Mesenchymal stem cell (in vitro differentiated cells and primary cell): ENCODE measurements around the gene CCSER1.
A peak's percentile ranks its signal among the peaks of the same experiment; 100 is the strongest.

Experiments used
- DNase-seq: peaks from one replicate; pipeline ENCODE4 v3.0.0-alpha.2; 2013
- H2AFZ ChIP-seq: one replicate; pipeline ENCODE4 v1.6.1; 2013; ENCODE audit warnings: low read depth, mild to moderate bottlenecking, control low read depth, inconsistent platforms, low read length, moderate library complexity
- H2AK5ac ChIP-seq: 2 replicates; pipeline ENCODE4 v1.6.1; 2013; ENCODE audit warnings: low read length, moderate library complexity, mild to moderate bottlenecking, inconsistent platforms; ENCODE audit not compliant: severe bottlenecking
- H2BK120ac ChIP-seq: one replicate; pipeline ENCODE4 v1.6.1; 2013; ENCODE audit warnings: low read depth, mild to moderate bottlenecking, inconsistent platforms, low read length, moderate library complexity
- H2BK12ac ChIP-seq, 2 experiments: one replicate each; pipeline ENCODE4 v1.6.1; 2013; ENCODE audit warnings: inconsistent platforms in 2 of 2, low read length in 2 of 2, mild to moderate bottlenecking in 2 of 2, moderate library complexity in 2 of 2, control low read depth in 1 of 2
- H2BK15ac ChIP-seq: one replicate; pipeline ENCODE4 v1.6.1; 2013; ENCODE audit warnings: mild to moderate bottlenecking, low read depth, inconsistent platforms; ENCODE audit not compliant: poor library complexity, severe bottlenecking
- H2BK5ac ChIP-seq: 2 replicates; pipeline ENCODE4 v1.6.1; 2013; ENCODE audit warnings: low read depth, mild to moderate bottlenecking, low read length, control low read depth, inconsistent platforms; ENCODE audit not compliant: poor library complexity, severe bottlenecking
- H3K14ac ChIP-seq, 2 experiments: one replicate each; pipeline ENCODE4 v1.6.1; 2013; ENCODE audit warnings: inconsistent platforms in 2 of 2, low read length in 2 of 2, control low read depth in 1 of 2, mild to moderate bottlenecking in 1 of 2, moderate library complexity in 1 of 2
- H3K18ac ChIP-seq, 2 experiments: one replicate each; pipeline ENCODE4 v1.6.1; 2013; ENCODE audit warnings: inconsistent platforms in 2 of 2, low read length in 2 of 2, control low read depth in 1 of 2, low read depth in 1 of 2, mild to moderate bottlenecking in 1 of 2
- H3K23ac ChIP-seq, 2 experiments: one replicate each; pipeline ENCODE4 v1.6.1; 2013; ENCODE audit warnings: inconsistent platforms in 2 of 2, low read length in 2 of 2, mild to moderate bottlenecking in 2 of 2, moderate library complexity in 2 of 2, control low read depth in 1 of 2
- H3K27ac ChIP-seq: 2 replicates; pipeline ENCODE4 v1.5.1; 2013; ENCODE audit warnings: mild to moderate bottlenecking, moderate library complexity, low read length, control low read depth, inconsistent platforms; ENCODE audit not compliant: poor library complexity, severe bottlenecking
- H3K27me3 ChIP-seq, 2 experiments: 2 replicates each; pipeline versions ENCODE4 v1.6.1 to v1.7.0; 2013; ENCODE audit warnings: low read length in 2 of 2, mild to moderate bottlenecking in 2 of 2, moderate library complexity in 2 of 2, control low read depth in 1 of 2, inconsistent platforms in 1 of 2; ENCODE audit not compliant: control insufficient read depth in 1 of 2, insufficient read depth in 1 of 2
- H3K36me3 ChIP-seq, 2 experiments: 2 replicates each; pipeline versions ENCODE4 v1.6.1 to v1.7.0; 2013; ENCODE audit warnings: low read length in 2 of 2, control low read depth in 1 of 2, inconsistent platforms in 1 of 2, low read depth in 1 of 2, mild to moderate bottlenecking in 1 of 2; ENCODE audit not compliant: insufficient read depth in 2 of 2, control insufficient read depth in 1 of 2
- H3K4ac ChIP-seq, 2 experiments: one replicate each; pipeline ENCODE4 v1.6.1; 2013; ENCODE audit warnings: inconsistent platforms in 2 of 2, low read length in 2 of 2, mild to moderate bottlenecking in 2 of 2, moderate library complexity in 2 of 2, control low read depth in 1 of 2, low read depth in 1 of 2
- H3K4me1 ChIP-seq: 2 replicates; pipeline ENCODE4 v1.6.1; 2013; ENCODE audit warnings: low read depth, low read length, control low read depth; ENCODE audit not compliant: control insufficient read depth, insufficient read depth
- H3K4me2 ChIP-seq: 2 replicates; pipeline ENCODE4 v1.6.1; 2013; ENCODE audit warnings: low read length, mild to moderate bottlenecking, inconsistent platforms; ENCODE audit not compliant: poor library complexity, severe bottlenecking
- H3K4me3 ChIP-seq, 2 experiments: 2 replicates each; pipeline versions ENCODE4 v1.5.1 to v1.7.0; 2013; ENCODE audit warnings: low read length in 2 of 2, mild to moderate bottlenecking in 2 of 2, control low read depth in 1 of 2, low read depth in 1 of 2; ENCODE audit not compliant: insufficient read depth in 1 of 2
- H3K79me1 ChIP-seq: replicated peaks from 2 replicates; pipeline ENCODE4 v1.6.1; 2013; ENCODE audit warnings: mild to moderate bottlenecking, control low read depth, low read length, inconsistent platforms; ENCODE audit not compliant: poor library complexity, severe bottlenecking
- H3K9ac ChIP-seq: 2 replicates; pipeline ENCODE4 v1.7.0; 2013; ENCODE audit warnings: mild to moderate bottlenecking, low read length, moderate library complexity
- H3K9me3 ChIP-seq: 2 replicates; pipeline ENCODE4 v1.7.0; 2013; ENCODE audit warnings: mild to moderate bottlenecking, low read length; ENCODE audit not compliant: control insufficient read depth
- H4K8ac ChIP-seq: one replicate; pipeline ENCODE4 v1.6.1; 2013; ENCODE audit warnings: inconsistent platforms, mild to moderate bottlenecking, low read length, moderate library complexity
- H4K91ac ChIP-seq: one replicate; pipeline ENCODE4 v1.6.1; 2013; ENCODE audit warnings: mild to moderate bottlenecking, low read length, inconsistent platforms
- WGBS: methylation state at CpG from one replicate; pipeline ENCODE4 v1.1.7; 2013; ENCODE audit warnings: mixed read lengths; 5-methylcytosine and 5-hydroxymethylcytosine counted together

The CCSER1 gene

DNA sequence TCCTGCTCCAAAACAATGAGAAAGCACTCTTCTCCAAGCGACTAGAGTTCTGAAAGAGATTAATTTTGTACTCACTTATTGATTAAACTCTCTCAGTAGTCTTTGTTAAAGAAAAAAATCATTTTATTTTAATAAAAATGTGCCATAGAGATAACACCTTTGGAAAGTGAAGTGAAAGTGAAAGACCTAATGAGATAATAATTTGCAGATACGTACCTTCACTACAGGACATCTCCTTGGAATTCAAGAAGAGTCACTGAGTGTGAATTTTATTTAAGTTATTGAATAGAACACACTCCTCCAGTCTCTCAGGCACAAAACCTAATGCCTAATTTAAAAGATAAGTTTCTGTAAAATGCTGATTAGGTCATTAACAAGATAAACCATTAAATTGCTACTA is 1106.0 kb downstream of the CCSER1 start:
- no peak overlapping the region for H3K23ac ChIP-seq
- no peak overlapping the region for H3K14ac ChIP-seq
- no peak for DNase-seq
- H4K8ac ChIP-seq = no peak overlapping the region
- H3K9me3 ChIP-seq = no peaks in the 10 kb centered on the region
- H2AK5ac ChIP-seq = no peak overlapping the region
- no CpG with 5 or more reads among the region's 2 CpGs for WGBS
- H2BK5ac ChIP-seq = no peak overlapping the region
- H2BK15ac ChIP-seq = no peak overlapping the region
- no peak overlapping the region for H3K4me3 ChIP-seq
- no peak overlapping the region for H2BK12ac ChIP-seq
- H3K4me2 ChIP-seq = no peak overlapping the region
- H3K4me1 ChIP-seq = no peaks in the 10 kb centered on the region
- no peak overlapping the region for H3K18ac ChIP-seq
- no peaks in the 10 kb centered on the region for H3K79me1 ChIP-seq
- H3K4ac ChIP-seq = no peak overlapping the region
- no peak overlapping the region for H2AFZ ChIP-seq
- no peak overlapping the region for H3K9ac ChIP-seq
- H2BK120ac ChIP-seq = no peak overlapping the region
- H3K27me3 ChIP-seq = no peaks in the 10 kb centered on the region
- H3K36me3 ChIP-seq = no peaks in the 10 kb centered on the region
- H4K91ac ChIP-seq = no peak overlapping the region
- no peak overlapping the region for H3K27ac ChIP-seq

GRCh38 chr4:91243132-91243531 is 1115.9 kb downstream of the CCSER1 start:
- no peak overlapping the region for H2BK5ac ChIP-seq
- 82% methylated on average over 2 of the region's 2 CpGs for WGBS
- H2BK12ac ChIP-seq = no peak overlapping the region

DNA sequence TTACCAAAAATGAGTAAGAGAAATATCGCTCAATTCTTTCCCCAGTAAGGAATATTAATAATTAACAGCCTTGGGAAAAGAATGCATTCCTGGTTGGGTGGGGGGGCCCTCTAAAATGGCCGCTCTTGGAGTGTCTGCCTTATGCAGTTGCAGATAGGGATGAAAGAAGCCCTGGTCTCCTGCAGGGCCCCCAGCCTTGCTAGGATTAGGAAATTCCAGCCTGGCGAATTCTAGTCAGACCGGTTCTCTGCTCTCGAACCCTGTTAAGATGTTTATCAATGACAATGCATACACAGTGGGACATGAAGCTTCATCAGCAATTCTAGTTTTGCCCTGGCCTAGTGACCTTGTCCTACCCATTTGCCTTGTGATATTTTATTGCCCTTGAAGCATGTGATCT is 1128.8 kb downstream of the CCSER1 start:
- Histone ChIP-seq H2BK15ac (no peak overlapping the region), H3K9me3 (no peaks in the 10 kb centered on the region), H3K18ac (no peak overlapping the region), H3K27ac (peak overlapping the region; percentile 80), H3K4me3 (no peak overlapping the region), H2BK12ac (no peak overlapping the region), H3K23ac (no peak overlapping the region), H2BK5ac (peak overlapping the region; percentile 44), H3K4ac (no peak overlapping the region), H4K8ac (no peak overlapping the region), H4K91ac (no peak overlapping the region), H3K4me2 (no peak overlapping the region), H3K14ac (no peak overlapping the region), H3K27me3 (no peaks in the 10 kb centered on the region), H3K79me1 (no peaks in the 10 kb centered on the region), H2BK120ac (no peak overlapping the region), H3K9ac (no peak overlapping the region), H3K36me3 (no peaks in the 10 kb centered on the region), H2AFZ (no peak overlapping the region), H2AK5ac (no peak overlapping the region), H3K4me1 (no peaks in the 10 kb centered on the region)
- 94% methylated on average over 4 of the region's 5 CpGs for WGBS
- no peak for DNase-seq

More at GRCh38 chr4:91243132-91243531, 1115.9 kb downstream of the CCSER1 start:
- Histone ChIP-seq H3K9ac (no peak overlapping the region), H3K36me3 (no peaks in the 10 kb centered on the region), H3K18ac (no peak overlapping the region), H2BK120ac (no peak overlapping the region), H3K4me1 (no peaks in the 10 kb centered on the region), H2BK15ac (no peak overlapping the region), H3K79me1 (no peaks in the 10 kb centered on the region), H3K23ac (no peak overlapping the region), H2AK5ac (no peak overlapping the region), H3K27me3 (no peaks in the 10 kb centered on the region), H3K9me3 (peaks cover 10% of the 10 kb centered on the region), H3K4ac (no peak overlapping the region), H3K4me3 (no peak overlapping the region), H3K4me2 (no peak overlapping the region), H3K14ac (no peak overlapping the region), H3K27ac (no peak overlapping the region), H2AFZ (no peak overlapping the region), H4K91ac (no peak overlapping the region), H4K8ac (no peak overlapping the region)
- DNase-seq = no peak

DNA sequence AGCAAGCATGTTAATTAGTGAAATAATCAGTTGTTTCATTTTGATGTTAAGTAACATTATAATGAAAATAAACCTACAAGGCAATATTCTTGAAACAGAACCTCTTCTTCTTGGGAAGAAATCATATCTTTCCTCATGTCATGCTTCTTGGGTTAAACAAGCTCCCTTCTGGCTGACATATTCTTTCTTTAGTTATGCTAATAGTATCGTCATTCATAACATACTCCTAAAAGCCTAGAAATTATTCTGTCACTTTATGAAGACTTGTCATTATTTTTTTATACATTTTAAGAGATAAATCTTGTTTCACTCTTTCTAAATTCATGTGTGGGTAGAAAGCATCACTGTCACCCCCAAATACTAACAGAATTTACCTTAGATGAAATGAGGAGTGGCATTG is 1129.6 kb downstream of the CCSER1 start:
- Histone ChIP-seq H3K4me2 (no peak overlapping the region), H4K91ac (no peak overlapping the region), H3K9ac (no peak overlapping the region), H2BK5ac (no peak overlapping the region), H3K79me1 (no peaks in the 10 kb centered on the region), H2BK15ac (no peak overlapping the region), H3K36me3 (no peaks in the 10 kb centered on the region), H4K8ac (no peak overlapping the region), H3K4me3 (no peak overlapping the region), H3K4me1 (no peaks in the 10 kb centered on the region), H3K27ac (no peak overlapping the region), H3K18ac (no peak overlapping the region), H2BK120ac (no peak overlapping the region), H2AFZ (no peak overlapping the region), H3K23ac (no peak overlapping the region), H3K14ac (no peak overlapping the region), H3K9me3 (no peaks in the 10 kb centered on the region), H2BK12ac (no peak overlapping the region), H3K27me3 (no peaks in the 10 kb centered on the region), H2AK5ac (no peak overlapping the region), H3K4ac (no peak overlapping the region)
- no CpG with 5 or more reads among the region's 1 CpG for WGBS
- no peak for DNase-seq
